ENCODE results near the gene PDE6B.

DNA sequence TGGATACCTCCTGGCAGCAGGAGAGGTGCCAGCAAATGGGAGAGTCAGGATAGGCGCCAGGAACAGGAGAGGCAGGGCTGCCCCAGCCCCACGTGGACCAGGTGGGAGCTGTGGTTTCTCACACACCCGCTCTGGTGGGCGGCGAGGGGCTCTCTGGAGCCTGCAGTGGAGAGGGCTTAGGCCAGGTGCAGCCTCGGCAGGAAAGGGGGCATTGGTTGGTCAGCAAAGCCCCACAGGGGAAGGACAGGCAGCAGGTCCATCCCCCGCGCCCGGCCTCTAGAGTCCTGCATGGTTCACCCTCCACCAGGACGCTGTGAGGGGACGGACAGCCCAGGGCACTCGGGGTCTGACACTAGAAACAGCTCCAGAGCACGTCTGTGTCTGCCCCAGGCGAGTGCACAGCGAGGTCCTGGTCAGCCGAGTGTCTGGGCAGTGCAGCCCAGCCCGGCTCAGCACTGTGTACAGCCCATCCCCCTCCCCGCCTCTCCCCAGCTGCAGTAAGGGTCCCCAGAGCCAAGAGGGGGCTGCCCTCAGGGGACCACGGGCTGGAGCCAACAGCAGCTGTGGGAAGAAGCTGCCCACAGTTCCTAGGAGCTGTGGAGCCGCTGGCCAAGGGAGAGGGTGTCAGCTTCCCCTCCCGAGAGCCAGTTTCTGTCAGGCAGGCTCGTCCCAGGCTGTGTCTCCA is 40.5 kb downstream of the PDE6B start:
- TF ChIP-seq EZH2 (IDR thresholded peaks at IDR 0.05; ENCODE audit: borderline replicate concordance) (no peak), EZH2phosphoT487 (IDR thresholded peaks at IDR 0.05; ENCODE audit: low read depth, severe bottlenecking, unreplicated experiment) (no peak)
